HG03045 (cell line): ENCODE data around the gene TECPR2.

Experiments
- ATAC-seq: cut with Tn5 transposase; IDR thresholded peaks from one replicate; pipeline ENCODE4 v1.9.1; 2021; ENCODE audit warnings: mild to moderate bottlenecking, moderate library complexity; ENCODE audit not compliant: unreplicated experiment

Gene TECPR2

DNA sequence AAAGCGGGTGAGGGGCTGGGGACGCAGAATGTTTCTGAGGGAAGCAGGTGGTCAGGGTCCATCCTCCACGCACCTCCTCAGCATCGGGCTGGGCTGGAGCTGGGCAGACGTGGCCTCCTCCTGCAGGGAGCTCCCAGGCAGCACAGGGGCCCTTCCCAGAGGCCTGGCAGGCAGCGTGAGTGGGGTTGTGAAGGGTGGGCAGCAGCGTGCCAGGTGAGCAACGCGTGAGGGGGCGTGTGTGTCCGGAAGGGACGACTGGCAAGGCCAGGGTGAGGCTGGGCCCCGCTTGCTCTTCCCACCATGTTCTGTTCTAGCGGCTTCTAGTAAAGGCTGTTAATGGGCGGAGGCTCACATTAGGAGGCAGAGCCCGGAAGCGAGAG lies 129.8 kb downstream of the TECPR2 start:
- ATAC-seq, result no peak

- no peak for ATAC-seq
Observed at GRCh38 chr14:102493096-102493495, 130.4 kb downstream of the TECPR2 start.

DNA sequence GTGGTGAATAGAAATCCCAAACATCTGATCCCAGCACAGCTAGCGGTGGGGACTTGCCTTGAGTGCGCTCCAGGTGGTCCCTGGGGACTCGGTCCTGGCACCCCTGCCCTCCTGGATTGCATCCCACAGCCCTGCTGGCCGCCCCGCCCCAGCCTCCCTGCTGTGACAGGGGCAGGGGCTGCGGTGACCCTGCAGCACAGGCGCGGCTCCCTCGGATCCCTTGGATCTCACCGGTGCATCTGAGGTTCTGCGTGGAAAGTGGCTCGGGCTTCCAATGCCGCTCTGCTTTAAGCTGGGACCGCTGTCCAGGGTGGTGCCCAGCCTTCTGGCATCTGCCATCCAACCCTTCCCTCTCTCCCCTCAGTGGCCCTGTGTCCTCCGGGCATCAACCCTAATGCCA lies 130.8 kb downstream of the TECPR2 start:
- no peak for ATAC-seq

GRCh38 chr14:102495491-102496330 lies 133.0 kb downstream of the TECPR2 start:
- ATAC-seq, result no peak

DNA sequence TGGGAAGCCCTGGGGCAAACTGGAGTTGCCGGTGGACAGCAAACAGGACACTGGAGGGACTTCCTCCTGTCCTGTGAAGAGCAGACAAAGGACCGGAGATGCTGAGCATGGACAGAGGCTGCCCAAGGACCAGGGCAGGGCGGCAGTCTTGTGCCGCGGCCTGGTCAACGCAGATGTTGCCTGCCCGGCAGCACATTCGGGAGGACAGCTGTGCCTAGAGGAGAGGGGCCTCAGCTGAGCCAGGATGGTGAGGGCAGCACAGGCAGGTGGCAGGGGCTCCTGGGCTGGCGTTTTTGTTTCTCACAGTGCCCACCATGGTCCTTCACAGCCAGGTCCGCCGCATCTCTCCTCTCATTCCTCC lies 133.6 kb downstream of the TECPR2 start:
- ATAC-seq, result no peak

DNA sequence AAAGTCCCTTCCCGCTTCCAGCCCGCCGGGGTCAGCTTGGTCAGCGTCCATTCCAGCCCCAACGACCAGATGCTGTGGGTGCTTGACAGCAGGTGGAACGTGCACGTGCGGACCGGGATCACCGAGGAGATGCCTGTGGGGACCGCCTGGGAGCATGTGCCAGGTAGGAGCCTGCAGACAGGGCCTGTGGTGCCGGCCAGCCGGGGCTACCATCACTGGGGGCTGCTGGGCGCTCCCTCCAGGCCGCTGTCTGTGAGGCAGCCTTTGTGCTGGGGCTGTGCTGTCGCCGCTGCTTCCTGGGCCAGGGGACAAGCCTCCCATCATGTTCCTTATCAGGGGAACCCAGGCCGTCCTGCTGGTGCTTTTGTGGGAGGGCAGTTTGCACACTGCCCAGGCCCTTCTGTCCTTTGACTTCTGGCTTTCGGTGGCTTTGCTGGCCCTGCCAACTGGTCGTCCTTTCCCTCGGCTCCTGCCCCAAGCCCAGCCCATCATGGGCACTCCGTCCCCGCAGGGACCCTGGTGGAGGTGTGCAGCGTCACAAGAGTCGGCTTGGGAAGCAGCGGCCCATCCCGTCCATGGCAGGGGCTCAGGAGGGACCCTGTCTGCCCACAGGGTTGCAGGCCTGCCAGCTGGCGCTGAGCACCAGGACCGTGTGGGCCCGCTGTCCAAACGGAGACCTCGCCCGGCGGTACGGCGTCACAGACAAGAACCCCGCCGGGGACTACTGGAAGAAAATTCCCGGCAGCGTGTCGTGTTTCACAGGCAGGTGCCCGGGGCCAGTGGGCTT lies 134.4 kb downstream of the TECPR2 start:
- ATAC-seq, result no peak

- no peak for ATAC-seq
Observed at GRCh38 chr14:102497998-102498677, 135.4 kb downstream of the TECPR2 start.

DNA sequence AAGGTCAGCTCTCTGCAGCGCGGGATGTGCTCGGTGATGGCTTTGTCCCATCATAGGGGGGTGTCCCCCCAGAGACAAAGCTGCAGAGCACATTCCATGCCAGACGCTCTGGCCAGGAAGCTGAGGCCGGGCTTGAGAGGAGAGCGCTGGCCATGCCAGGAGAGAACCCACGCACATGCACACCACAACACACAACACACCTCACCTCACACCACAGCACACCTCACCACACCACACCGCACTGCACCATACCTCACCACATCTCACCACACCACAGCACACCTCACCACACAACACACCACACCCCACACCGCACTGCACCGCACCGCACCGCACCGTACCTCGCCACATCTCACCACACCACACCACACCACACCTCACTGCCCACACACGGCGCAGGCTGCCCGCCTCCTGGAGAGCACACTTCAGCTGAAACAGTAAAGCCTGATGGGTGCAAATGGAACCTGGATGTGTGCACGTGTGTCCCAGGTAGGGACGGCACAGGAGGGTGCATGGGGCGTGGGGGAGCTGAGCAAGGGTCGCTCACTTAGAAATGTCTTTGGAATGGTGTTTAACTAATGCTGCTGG lies 136.0 kb downstream of the TECPR2 start:
- no peak for ATAC-seq

DNA sequence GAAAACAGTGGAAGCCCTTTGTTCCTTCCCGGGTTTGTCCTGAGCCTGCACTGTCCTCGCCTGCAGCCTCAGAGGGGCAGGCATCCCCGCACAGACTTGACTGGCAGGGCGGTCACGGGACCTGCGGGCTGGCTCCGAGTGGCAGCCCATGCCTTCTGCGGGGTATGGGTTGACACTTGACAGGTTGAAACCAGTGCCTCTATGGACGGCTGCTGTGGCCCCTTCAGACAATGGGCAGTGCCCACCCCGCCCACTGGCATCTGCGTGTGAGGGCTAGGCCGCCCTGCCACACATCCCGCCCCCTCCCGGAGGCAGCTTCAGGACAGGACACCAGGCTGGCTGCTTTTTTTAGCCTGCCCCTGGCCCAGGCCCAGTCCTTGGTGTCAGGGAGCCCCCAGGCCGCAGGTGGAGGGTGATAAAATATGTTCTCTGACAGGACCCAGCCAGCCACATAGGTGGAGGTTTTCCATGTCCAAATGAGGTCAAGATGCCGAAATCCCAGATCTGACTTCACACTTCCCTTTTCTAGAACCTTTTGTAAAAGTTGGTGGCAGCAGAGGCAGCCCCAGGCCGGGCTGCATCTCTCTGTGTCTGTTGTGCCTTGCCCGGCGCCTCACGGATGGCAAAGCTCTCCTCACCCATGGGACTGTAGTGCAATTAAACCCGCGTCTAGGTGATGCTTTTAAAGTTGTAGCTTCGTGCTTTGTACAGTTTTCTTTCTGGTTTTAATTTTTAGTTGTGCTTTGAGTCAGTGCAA lies 136.8 kb downstream of the TECPR2 start:
- ATAC-seq, result no peak

GRCh38 chr14:102500158-102500662 lies 137.5 kb downstream of the TECPR2 start:
- ATAC-seq, result no peak

DNA sequence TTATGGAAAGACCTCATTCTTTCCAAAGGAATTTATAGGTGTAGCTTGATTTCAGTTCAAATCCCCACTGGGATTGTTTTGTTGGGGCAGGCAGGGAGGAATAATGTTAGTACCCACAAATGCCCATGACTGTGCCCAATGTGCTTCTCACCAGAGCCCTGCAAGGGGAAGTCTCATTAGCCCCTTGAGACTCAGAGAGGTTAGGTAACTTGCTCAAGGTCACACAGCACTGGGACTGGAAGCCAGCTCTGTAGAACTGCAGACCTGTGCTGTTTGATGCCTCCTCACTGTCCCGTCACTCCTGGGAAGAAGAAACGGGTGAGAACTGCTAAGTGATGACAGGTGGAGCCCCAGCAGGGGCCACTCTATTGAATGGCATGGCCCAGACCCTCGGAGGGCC lies 138.0 kb downstream of the TECPR2 start:
- ATAC-seq, result no peak

DNA sequence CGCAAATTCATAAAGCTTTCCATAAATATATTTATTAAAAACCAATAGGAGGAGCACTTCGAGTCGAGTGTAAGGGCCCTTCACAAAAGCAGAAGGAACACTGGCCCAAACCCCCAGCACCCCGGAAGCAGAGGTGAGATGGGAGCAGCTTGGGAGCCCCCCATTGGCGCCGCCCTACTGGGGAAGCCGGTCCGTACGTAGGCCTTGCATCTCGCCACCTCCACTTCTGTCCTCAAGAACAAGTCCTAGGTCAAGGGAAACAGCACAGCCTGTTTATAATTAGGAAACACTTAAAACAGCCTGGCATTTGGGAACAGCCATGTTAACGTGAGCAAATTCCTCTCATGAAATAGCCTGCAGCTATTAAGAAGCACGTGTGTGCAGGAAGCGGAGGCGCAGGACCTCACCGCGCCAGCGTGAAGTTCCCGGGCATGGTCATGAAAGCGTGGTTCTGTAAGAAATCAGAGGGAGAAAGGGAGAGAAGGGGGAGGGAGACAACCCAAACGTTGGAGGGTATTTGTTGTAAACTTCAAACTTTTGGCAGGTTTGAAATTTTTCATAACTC lies 139.1 kb downstream of the TECPR2 start:
- no peak for ATAC-seq

DNA sequence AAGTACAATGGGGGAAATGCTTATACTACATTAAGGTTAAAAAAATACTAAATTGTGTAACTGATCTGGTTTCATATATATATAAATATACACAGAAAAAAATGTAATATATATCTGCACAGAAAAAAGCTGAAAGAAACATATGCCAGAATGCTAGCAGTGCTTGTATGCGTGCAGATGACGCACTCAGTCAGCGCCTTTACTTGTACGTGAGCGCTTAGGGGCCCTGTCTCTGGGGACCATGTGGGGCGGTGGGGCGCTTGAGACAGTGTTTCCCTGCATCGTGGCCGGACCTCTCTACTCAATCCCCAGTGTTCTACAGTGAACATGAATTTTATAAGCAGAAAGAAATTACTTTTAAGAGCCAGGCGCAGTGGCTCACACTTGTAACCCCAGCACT lies 139.8 kb downstream of the TECPR2 start:
- no peak for ATAC-seq

DNA sequence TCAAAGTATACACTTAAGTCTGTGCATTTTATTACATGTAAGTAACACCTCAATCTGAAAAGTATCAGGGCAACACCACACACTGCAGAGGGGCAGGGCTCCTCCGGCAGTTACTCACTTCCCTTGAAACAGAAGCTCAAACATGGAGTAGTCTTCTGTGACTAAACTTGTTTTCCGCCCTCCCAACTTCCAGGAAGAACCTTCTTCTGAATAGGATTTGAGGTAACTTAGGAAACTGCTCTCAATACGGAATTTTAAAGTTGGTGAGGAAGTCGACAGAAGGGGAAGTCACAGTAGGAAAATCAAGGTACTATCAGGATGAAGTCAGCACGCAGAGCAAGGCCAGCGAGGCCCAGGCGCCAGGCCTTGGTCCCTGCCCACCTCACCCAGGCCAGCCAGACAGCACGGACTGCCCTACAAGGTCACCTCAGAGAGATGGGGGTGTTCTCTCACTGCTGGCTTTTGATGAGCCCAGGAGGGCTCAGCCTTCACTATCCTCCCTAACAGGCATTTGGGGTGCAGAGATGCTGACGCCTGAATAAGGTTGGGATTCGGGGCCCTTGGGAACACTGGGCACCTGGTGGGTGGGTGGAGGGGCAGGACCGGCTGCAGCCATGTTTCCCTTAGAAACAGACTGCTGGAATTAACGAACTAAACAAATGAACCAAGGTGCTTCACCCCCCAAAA lies 141.0 kb downstream of the TECPR2 start:
- ATAC-seq, result no peak

DNA sequence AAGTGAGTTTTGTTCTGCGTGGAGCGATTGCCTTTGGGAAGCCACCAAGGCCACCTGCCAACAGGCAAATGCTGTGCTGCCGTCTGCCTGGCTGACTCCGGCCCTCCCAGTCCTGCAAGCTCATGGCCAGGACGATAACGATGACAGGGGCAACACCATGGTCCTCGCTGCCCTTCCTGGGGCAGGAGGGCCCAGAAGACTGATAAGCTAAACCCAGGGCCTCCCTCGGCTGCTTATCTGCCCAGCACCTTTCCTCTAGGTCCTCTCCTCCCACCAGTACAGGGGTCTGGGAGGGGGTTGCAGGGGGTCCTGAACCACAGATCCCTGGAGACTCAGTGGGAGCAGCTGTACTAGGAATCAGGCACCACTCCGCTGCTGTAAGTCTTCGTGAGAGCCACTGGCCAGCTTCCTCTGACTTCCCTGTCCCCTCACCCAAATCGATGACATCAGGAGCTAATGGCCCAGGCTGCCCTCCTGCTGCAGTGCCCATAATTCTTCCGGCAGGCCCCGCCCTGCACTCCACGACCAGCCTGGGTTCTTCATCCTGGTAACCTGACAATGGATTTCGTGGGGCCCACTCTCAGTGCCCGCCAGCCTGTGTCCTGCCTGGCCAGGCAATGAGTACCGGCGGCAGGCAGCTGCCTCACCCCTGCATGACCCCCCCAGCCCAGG lies 141.7 kb downstream of the TECPR2 start:
- no peak for ATAC-seq

GRCh38 chr14:102505000-102505619 lies 142.4 kb downstream of the TECPR2 start:
- no peak for ATAC-seq

DNA sequence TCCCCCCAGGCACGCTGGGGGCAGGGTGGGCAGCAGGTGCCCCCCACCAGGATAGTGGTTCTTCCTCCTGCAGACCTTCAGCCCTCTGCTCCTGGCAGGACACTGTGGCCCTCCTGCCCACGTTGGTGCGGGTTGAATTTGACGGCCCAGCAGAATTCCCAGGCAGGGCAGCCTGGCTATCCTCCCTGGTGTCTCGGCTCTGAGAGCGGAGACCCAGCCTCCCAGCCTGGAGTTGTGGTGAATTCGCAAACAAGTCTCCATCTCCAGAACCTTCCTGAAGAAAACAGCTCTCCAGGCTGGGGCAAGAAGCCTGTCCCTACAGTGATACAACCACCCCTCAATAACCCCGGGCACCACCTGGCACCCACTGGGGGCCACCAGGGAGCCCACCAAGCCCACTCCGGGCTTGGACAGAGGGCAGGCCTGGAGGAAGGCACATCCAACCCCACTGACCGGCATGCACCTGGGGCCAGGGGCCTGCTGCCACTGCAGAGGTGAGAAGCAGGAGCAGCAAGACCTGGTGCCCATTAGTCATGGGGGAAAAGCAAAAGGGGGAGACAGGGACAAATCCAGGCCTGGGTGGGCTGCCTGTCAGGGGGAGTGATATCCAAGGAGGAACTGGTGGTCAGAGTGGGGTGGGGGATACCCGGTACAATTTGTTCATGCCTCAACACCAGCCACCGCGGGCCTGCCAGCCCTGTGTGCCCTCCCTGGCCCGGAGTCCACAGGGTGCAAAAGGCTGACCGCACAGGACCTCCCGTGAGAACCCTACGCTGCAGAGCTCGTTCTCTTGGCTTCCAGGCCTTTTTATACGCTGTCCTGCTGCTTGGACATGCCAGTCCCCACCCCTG lies 143.3 kb downstream of the TECPR2 start:
- no peak for ATAC-seq

GRCh38 chr14:102506626-102506925 lies 143.8 kb downstream of the TECPR2 start:
- no peak for ATAC-seq
